SHP77 (cell line): ENCODE measurements around the gene PTCH2.

Experiments
- DNase-seq, 2 experiments: peaks; one replicate each; lab custom pipeline; 2025; lab: John Stamatoyannopoulos, UW

PTCH2 gene

GRCh38 chr1:44842862-44843655 is at the start of gene PTCH2:
Gene PTCH2 (minus strand): TSS chr1:44843253. CDS start chr1:44842932, 321 bp downstream.
- DNase-seq: peak; percentile 48 to 76

DNA sequence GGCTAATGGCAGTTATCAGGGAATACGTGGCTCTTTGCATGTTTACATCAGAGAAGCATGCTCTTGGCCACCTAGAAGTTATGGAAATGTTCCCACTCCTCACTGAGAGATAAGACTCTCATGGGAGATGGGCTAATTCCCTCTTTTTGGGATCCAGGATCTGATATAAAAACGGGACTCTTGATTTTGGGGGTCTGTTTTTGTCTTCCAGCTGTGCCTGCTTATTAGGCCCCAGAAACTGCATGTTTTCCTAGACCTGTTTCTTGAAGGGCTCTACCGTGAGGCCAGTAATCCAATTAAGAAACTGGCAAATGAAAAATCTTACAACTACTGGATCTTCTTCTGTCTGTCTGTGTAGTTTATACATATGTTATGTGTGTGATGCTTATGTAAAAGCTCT is 47.0 kb upstream of the PTCH2 start:
- DNase-seq: no peak

GRCh38 chr1:44885406-44885805 is 42.4 kb upstream of the PTCH2 start:
- DNase-seq: no peak

GRCh38 chr1:44884746-44885145 is 41.7 kb upstream of the PTCH2 start:
- no peak for DNase-seq

- DNase-seq: no peak
Observed at GRCh38 chr1:44881011-44881632, 38.1 kb upstream of the PTCH2 start.

- no peak for DNase-seq
Observed at GRCh38 chr1:44874155-44874554, 31.1 kb upstream of the PTCH2 start.

GRCh38 chr1:44870096-44870495 is 27.0 kb upstream of the PTCH2 start:
- no peak for DNase-seq

- DNase-seq: no peak
Observed at GRCh38 chr1:44867801-44868200, 24.7 kb upstream of the PTCH2 start.

DNA sequence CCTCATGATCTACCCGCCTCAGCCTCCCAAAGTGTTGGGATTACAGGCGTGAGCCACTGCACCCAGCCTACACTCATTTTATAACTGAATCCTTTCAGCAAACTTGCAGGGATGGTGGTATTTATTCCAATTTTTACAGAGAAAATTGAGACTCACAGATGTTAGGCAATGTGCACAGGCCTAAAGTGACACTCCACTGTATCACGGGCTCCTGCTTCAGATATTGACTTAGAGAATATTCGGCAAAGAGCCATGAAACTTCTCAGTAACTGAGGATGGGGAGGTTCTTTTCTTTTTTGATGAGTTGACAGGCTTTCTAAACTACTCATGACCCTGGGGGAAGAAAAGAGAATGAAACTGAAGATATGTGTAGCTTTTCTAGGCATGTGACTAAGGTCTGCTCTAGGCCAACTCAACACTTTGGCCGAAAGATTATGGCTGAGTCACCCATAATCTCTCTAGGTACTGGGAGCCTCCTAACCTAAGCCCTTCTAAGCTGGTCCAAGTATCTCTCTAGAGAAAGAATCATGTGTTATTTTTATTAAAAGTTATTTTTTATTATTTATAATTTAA is 19.9 kb upstream of the PTCH2 start:
- DNase-seq: no peak

GRCh38 chr1:44860891-44861425 is 17.9 kb upstream of the PTCH2 start:
- no peak for DNase-seq

GRCh38 chr1:44860331-44860730 is 17.3 kb upstream of the PTCH2 start:
- no peak for DNase-seq

DNA sequence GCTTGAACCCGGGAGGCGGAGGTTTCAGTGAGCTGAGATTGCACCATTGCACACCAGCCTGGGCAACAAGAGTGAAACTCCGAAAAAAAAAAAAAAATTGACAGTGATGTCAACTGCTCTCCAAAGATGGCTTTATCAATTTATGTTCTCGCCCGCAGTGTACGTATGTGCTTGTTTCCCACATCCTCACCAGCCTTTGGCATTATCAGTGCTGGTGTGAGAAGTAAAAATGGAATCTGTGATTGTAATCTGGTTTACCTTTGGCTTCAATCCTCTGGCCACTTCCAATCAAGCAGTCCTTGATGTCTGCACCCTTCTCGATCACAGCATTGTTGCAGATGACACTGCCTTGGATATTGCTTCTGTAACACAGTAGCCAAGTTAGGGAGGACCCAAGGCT is 14.4 kb upstream of the PTCH2 start:
- DNase-seq: no peak

DNA sequence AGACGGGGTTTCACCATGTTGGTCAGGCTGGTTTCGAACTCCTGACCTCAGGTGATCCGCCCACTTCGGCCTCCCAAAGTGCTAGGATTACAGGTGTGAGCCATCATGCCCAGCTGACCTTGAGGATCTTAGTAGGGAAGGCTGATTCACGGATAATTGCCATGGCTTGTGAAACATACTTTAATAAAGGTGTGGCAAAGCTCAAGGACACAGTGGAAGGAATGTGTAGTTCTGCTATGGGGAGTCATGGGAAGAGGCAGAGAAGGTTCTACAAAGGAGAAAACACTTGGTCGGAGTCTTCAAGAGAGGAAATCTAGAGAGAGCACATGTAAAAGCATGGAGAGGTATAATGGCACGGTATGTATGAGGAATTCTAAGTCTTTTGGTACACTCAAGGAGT is 12.7 kb upstream of the PTCH2 start:
- DNase-seq: no peak

GRCh38 chr1:44854970-44855369 is 11.9 kb upstream of the PTCH2 start:
- no peak for DNase-seq

DNA sequence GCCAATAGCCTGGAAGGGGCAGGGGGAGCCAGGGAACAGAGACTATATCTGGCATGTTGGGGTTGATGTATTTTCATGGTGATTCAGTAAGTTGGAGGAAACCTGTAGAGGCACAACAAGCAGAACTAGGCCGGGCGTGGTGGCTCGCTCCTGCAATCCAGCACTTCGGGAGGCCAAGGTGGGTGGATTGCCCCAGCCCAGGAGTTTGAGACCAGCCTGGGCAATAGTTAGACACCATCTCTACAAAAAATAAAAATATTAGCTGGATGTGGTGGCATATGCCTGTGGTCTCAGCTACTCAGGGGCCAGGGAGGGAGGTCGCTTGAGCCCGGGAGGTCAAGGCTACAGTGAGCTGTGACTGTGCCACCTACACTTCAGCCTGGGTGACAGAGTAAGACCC is 10.1 kb upstream of the PTCH2 start:
- no peak for DNase-seq

DNA sequence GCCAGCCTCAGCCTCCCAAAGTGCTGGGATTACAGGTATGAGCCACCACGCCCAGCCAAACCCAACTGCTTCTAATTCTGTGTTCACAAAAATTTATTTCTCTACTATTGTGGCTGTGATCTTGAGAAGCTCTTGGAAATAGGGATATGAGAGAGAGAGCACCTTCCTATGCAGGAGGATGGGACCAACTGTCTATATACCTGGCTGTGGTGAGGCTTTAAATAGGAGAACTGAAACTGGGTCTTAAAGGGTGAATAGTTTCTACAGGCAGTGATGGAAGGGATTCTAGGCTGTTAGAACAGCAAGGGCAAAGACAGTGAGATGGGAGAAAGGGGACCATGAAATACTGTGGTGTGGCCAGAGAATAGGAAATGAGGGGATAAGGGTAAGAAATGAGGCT is 8.3 kb upstream of the PTCH2 start:
- no peak for DNase-seq

GRCh38 chr1:44849575-44850132 is 6.6 kb upstream of the PTCH2 start:
- DNase-seq: no peak

DNA sequence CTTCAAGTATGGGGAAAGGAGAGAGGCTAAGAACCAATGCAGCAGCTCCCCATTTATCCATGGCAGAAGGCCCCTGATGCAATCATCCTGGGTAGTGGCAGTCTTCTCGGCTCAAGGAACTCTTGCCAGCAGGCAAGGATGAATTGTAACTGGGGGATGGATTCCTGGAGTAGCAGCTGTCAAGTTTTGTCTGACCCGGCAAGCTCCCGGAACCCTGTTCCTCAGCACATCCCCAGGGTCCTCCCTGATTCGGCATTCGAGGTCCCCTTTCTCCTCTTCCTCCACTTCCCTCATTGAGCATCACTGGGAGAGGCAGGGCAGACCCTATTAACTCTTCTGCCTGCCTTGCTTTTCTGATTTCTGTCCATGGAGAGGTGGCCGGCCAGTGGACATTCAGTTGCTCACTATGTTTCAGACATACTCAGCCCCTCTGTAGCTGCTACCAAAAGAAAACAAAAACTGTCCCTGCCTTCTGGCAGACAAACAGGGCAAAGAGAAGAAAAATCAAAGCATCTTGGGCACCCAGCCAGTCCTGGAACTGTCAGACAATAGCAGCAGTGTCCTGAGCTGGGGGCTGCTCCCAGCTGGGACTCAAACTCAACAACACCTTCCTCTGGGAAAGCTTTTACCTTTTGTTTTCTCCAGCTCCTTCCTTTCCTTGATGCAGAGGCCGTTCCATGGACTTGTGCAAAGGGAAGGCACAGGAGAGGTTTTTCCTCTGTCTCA is 5.6 kb upstream of the PTCH2 start:
- no peak for DNase-seq

DNA sequence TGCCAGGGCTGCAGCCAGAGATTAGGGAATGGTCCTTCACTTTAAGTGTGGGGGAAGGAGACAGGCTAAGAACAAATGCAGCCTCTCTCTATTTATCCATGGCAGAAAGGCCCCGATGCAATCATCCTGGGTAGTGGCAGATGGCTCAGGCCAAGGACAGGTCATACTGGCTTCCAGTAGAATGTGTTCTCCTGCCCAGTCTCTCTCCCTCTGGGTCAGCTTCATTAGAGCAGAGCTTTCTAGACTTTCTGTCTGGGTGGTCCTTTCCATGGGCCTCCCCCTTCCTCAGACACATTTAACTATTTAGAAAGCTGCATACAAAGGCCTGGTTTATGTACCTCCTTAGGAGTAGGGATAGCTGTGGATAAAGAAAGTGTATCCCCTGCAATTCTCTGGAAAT is 4.8 kb upstream of the PTCH2 start:
- no peak for DNase-seq

DNA sequence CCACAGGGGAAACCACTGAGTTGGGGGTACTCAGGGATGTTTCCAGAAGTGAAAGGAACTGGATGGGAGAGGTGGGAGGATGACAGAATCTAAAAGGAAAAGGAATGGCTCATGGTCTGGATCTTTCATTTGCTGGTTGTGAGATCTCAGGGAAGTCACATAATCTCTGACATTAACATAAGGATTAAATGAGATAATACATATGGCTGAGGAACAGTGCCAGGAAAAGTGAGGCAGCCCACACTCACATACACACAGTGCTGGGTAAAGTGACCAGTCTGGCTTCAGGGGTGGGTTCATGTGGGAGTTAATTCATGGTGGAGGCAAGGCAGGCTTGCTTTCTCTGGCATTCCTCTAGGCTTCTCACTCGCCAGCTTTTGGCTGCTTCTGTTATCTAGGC is 3.9 kb upstream of the PTCH2 start:
- no peak for DNase-seq

DNA sequence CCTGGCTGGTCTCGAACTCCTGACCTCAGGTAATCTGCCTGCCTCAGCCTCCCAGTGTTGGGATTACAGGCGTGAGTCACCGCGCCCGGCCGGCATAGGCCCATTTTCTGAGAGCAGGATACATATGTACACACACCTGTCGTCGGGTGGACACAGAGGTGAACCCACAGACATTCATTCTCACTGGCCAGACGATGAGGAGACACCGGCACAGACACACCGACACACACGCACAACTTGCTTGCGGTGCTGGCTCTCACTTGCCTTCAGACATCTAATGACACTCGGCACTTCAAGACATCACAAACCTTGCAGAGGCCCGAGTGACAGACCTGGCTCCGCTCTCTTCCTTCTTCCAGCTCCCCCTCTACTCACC is 579 bp downstream of the PTCH2 start:
- no peak for DNase-seq

- DNase-seq: no peak
Observed at GRCh38 chr1:44839576-44839975, 3.5 kb downstream of the PTCH2 start.
